NCI-H748 treated with DMSO at 0.1 percent for 48 hours (cell line): Measurements from ENCODE around the gene SH2B3.
"Not testable (repeated sequence)": the region's sequence is repeated elsewhere in the genome, so short reads cannot be mapped to it uniquely, and the experiment has no call there.

ENCODE experiments used
- DNase-seq: peaks from one replicate; lab custom pipeline; 2025; lab: John Stamatoyannopoulos, UW

The SH2B3 gene

GRCh38 chr12:111405859-111406473 is at the start of gene SH2B3:
TSS of gene SH2B3 (plus strand) at chr12:111405923. CDS start at chr12:111418146, 12,223 bp downstream.
- no peak for DNase-seq

- no peak for DNase-seq
Measured at GRCh38 chr12:111359231-111359913, 46.4 kb upstream of the SH2B3 start.

DNA sequence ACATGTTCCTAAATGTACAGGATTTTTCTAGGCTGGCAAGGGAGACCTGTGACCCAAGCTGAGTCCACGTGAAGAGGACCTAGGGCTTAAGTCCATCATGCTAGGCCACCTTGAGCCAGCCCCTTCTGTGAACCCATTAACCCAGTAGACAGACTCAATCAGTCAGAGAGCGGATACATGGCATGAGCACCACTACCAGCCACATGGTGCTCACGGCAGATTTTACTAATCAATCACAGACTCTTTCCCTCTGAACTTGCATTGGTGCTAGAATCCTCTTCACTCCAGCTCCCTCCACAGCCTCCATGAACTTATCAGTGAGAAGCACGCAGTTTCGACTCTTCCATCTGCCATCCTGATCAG is 45.8 kb upstream of the SH2B3 start:
- DNase-seq, result no peak

- no peak for DNase-seq
Measured at GRCh38 chr12:111360325-111360930, 45.3 kb upstream of the SH2B3 start.

- DNase-seq, result no peak
Measured at GRCh38 chr12:111361073-111361716, 44.5 kb upstream of the SH2B3 start.

DNA sequence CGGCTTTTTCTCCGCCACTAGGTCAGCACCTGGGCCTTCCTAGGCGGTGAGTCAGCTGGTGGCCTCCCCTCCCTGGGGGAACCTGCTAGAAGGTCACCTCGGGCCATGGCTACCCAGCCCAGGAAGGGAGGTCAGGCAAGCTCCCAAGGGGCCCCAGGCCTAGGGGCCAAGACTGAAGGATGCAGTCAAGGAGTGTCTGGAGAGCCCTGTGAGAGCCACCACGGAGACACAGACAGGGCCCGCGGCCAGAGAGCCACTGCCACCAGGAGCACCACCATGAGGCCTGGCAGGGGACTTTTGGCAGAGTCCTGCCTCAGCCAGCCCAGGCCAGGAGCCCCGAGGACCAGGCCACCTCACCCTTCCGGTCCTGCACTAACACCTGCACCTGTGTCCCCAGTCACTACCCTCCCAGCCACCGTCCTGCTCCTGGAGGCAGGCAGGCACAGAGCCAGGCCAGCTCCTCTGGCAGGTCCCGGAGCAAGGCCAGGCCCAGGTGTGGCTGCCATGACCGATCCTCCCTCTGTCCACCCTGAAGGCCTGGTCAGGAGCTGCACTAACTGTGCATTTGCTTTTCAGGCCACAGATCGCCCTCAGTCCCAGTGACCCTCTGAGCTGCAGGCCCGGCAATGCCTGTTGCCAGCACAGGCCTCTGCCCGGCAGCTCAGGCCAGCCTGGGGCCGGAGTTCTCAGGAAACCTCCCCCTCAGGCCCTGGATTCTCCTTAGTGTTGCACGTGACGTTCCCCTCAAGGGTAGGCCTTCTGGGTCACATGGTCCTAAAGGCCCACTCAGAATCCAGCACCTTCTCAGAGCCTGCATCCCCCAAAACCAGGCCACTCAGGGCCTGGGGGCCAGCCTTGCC is 43.8 kb upstream of the SH2B3 start:
- DNase-seq, result no peak

- no peak for DNase-seq
Measured at GRCh38 chr12:111362687-111363475, 42.8 kb upstream of the SH2B3 start.

GRCh38 chr12:111363578-111363977 is 42.1 kb upstream of the SH2B3 start:
- no peak for DNase-seq

GRCh38 chr12:111366075-111366474 is 39.6 kb upstream of the SH2B3 start:
- DNase-seq, result no peak

- no peak for DNase-seq
Measured at GRCh38 chr12:111366583-111366982, 39.1 kb upstream of the SH2B3 start.

DNA sequence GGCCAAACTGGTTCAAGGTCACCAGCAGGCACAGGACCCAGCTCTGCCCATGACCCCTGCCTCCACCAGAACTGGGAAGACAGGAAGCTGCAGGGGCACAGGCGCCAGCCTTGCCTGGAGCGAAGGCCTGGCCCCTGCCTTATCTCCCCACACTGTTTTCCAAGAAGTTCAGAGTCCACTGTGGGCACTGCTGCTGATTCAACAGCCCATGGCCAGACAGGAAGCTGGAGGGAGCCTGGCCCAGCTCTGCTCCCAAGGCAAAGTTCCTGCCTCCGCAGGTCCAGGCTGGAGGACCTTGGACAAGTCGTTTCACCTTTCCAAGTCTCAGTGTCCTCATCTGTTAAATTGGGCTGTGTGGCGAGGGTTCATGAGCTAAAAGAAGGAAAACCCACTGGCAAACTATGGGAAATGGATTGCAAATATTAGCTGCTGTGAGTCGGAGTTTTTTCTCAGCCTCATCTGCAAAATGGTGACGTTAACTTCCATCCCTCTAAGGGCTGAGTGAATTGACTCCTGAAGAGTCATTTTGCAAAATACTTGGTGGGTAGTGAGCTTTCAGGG is 38.0 kb upstream of the SH2B3 start:
- no peak for DNase-seq

DNA sequence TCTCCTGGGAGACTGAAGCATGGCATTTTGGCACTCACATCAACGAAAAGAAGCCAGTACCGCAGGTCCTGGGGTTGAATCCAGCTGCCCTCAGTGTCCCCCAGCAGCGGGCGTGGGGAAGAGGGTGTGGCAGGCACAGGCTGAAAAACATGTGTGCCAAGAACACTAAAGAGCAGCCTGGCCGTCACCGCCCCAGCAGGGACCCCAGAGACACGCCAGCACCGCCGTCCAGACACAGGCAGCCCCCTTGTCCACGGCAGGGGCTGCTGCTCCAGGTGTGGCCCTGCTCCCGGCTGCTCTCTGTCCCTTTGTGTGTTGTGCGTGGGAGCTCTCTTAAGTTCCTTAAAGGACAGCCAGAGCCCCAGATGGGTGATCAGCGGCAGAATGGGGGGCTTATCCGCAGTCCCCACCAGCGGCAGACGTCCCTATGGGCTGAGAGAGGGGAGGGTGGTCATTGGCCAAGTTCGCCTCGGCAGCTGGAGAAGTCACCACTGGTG is 37.4 kb upstream of the SH2B3 start:
- peak; percentile 8 for DNase-seq

- peak; percentile 60 for DNase-seq
Measured at GRCh38 chr12:111368788-111369495, 36.8 kb upstream of the SH2B3 start, which contains the start of gene PHETA1. TSS of gene PHETA1 (minus strand) at chr12:111369095. CDS start at chr12:111363427, 5,668 bp downstream.

GRCh38 chr12:111369496-111370220 is 36.1 kb upstream of the SH2B3 start:
- DNase-seq, result no peak

DNA sequence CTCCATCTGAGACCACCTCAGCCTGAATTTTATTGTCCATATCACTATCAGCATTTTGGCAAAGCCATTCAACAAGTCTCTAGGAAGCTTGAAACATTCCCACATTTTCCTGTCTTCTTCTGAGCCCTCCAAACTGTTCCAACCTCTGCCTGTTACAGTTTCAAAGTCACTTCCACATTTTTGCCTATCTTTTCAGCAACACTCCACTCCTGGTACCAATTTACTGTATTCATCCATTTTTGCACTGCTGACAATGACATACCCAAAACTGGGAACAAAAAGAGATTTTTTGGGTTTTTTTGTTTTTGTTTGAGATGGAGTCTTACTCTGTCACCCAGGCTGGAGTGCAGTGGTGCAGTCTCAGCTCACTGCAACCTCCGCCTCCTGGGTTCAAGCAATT is 32.5 kb upstream of the SH2B3 start:
- DNase-seq, result not testable (repeated sequence)

DNA sequence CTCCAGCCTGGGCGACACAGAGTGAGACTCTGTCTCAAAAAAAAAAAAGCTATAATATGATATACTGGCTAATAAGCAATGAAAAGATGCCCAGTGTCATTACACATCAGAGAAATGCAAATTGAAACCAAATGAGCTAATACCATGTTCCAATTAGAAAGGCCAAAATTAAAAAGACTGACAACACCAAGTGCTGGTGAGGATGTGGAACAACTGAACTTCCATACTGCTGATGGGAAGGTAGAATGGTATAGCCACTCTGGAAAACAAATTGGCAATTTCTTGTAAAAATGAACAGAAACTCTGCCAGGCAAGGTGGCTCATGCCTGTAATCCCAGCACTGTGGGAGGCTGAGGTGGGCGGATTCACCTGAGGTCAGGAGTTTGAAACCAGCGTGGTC is 28.3 kb upstream of the SH2B3 start:
- DNase-seq, result no peak

DNA sequence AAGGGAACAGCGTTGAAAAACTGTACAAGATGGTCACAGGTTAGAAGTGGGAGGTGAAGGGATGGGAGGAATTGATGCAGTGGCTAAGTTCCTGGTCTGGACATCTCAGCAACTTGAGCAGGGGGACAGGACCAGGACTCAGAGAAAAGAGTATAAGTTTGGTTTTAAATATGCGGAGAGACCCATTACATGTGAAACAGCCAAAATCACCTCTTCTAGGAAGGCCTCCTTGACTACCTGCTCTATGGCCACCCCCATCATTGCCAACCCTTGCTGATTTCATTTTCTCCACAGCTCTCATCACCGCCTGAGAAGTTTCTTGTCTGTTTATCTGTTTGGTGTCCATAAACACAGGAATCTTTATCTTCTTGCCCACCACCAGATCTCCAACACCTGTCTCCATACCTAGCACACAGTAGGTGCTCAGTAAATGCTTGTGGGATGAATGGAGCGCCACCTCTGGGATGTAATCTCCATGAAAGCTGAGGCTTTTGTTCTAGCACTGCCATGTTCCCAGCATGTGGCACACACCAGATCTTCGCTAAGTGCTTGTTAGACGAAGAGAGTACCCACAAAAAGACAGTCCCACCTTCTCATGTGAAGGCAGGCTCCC is 25.7 kb upstream of the SH2B3 start:
- no peak for DNase-seq

DNA sequence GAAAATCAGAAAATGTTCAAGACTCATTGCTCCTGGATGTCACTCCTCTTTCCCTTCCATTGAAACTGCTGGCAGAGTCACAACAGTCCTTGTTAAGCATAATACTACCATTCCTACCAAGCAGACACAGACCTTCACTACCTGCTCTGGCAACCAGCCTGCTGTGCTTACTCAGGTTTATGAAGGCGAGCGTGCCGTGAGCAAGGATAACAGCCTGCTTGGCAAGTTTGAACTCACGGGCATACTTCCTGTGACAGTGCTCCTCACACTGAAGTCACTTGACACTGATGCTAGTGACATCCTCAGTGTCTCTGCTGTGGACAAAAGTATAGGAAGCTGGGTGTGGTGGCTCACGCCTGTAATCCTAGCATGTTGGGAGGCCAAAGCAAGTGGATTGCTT is 21.1 kb upstream of the SH2B3 start:
- no peak for DNase-seq

- no peak for DNase-seq
Measured at GRCh38 chr12:111386885-111387284, 18.8 kb upstream of the SH2B3 start.
